Chondrocyte (in vitro differentiated cells): ENCODE data around the gene SH2D6. TPM values are rescaled to one million over a fixed set of nuclear protein-coding genes. Genes with fewer than 3 reads are reported as not detected.
A peak's percentile ranks its signal among the peaks of the same experiment; 100 is the strongest.

ENCODE experiments used
- DNase-seq: peaks from one replicate; pipeline ENCODE4 v3.0.0; 2021; ENCODE audit warnings: mixed read lengths, low spot score
- H3K27ac Mint-ChIP-seq: one replicate; pipeline ENCODE4 v1.8.0; 2021; ENCODE audit warnings: mild to moderate bottlenecking, moderate library complexity, mixed read lengths; ENCODE audit not compliant: unreplicated experiment
- H3K27me3 Mint-ChIP-seq: 2 replicates; pipeline ENCODE4 v1.8.0; 2021; ENCODE audit warnings: low read depth, mixed read lengths
- H3K36me3 Mint-ChIP-seq: 2 replicates; pipeline ENCODE4 v1.8.0; 2021; ENCODE audit warnings: low read depth, mixed read lengths
- H3K4me1 Mint-ChIP-seq: 2 replicates; pipeline ENCODE4 v1.8.0; 2021; ENCODE audit warnings: low read depth, mild to moderate bottlenecking, mixed read lengths
- H3K4me3 Mint-ChIP-seq: one replicate; pipeline ENCODE4 v1.8.0; 2021; ENCODE audit warnings: mild to moderate bottlenecking, moderate library complexity, mixed read lengths; ENCODE audit not compliant: unreplicated experiment
- H3K9me3 Mint-ChIP-seq: 2 replicates; pipeline ENCODE4 v1.8.0; 2021; ENCODE audit warnings: low read depth, mixed read lengths
- total RNA-seq: library from RNA; stranded (reverse); gene quantifications from 3 replicates; pipeline ENCODE4 v1.2.1, GENCODE V29; 2021
- TF ChIP-seq, protein P1 (sequence below): fragments of 200-600 bp; sonication (generic); IDR thresholded peaks from 2 replicates; pipeline ENCODE4 v1.5.0; 2021; ENCODE audit warnings: antibody characterized with exemption, mild to moderate bottlenecking, moderate library complexity

SH2D6 gene
- total RNA-seq, 1 donor from 2014 or later, result 0.47 TPM

DNA sequence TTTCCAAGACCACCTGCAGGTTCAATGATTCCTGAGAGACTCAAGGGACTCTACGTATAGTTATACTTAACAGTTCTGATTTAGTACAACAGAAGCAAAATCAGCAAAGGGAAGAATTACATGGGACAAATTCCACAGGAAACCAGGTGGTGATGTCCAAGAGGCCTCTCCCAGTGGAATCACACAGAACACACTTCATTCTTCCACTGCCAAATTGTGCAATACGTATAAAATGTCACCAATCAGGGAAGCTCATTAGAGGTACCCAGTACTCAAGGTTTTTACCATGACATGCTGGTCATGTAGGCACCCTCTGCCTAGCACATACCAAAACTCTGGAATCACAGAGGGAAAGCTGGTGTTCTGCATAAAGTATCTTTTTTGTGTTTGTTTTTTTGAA, 30.8 kb upstream of the SH2D6 start:
- H3K27me3 Mint-ChIP-seq, result no peaks in the 10 kb centered on the region
- peaks cover 18% of the 10 kb centered on the region for H3K36me3 Mint-ChIP-seq
- H3K4me3 Mint-ChIP-seq, result no peak overlapping the region
- TF ChIP-seq, protein P1, sequence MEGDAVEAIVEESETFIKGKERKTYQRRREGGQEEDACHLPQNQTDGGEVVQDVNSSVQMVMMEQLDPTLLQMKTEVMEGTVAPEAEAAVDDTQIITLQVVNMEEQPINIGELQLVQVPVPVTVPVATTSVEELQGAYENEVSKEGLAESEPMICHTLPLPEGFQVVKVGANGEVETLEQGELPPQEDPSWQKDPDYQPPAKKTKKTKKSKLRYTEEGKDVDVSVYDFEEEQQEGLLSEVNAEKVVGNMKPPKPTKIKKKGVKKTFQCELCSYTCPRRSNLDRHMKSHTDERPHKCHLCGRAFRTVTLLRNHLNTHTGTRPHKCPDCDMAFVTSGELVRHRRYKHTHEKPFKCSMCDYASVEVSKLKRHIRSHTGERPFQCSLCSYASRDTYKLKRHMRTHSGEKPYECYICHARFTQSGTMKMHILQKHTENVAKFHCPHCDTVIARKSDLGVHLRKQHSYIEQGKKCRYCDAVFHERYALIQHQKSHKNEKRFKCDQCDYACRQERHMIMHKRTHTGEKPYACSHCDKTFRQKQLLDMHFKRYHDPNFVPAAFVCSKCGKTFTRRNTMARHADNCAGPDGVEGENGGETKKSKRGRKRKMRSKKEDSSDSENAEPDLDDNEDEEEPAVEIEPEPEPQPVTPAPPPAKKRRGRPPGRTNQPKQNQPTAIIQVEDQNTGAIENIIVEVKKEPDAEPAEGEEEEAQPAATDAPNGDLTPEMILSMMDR, result no peak
- no peaks in the 10 kb centered on the region for H3K4me1 Mint-ChIP-seq
- no peak overlapping the region for H3K27ac Mint-ChIP-seq
- H3K9me3 Mint-ChIP-seq, result no peaks in the 10 kb centered on the region
- no peak for DNase-seq

- H3K4me3 Mint-ChIP-seq, result no peak overlapping the region
- H3K4me1 Mint-ChIP-seq, result no peaks in the 10 kb centered on the region
- H3K27me3 Mint-ChIP-seq, result no peaks in the 10 kb centered on the region
- peaks cover 15% of the 10 kb centered on the region for H3K36me3 Mint-ChIP-seq
- no peak overlapping the region for H3K27ac Mint-ChIP-seq
- peak; percentile 36 for DNase-seq
- H3K9me3 Mint-ChIP-seq, result no peaks in the 10 kb centered on the region
- TF ChIP-seq, protein P1, result no peak
Observed at GRCh38 chr2:85388878-85389538, 29.5 kb upstream of the SH2D6 start.

GRCh38 chr2:85390941-85391669, 27.4 kb upstream of the SH2D6 start:
- DNase-seq, result peak; percentile 71
- TF ChIP-seq, protein P1, result peak; percentile 76
- H3K4me3 Mint-ChIP-seq, result no peak overlapping the region
- no peak overlapping the region for H3K27ac Mint-ChIP-seq
- H3K4me1 Mint-ChIP-seq, result no peaks in the 10 kb centered on the region
- no peaks in the 10 kb centered on the region for H3K27me3 Mint-ChIP-seq
- peaks cover 9% of the 10 kb centered on the region for H3K36me3 Mint-ChIP-seq
- H3K9me3 Mint-ChIP-seq, result no peaks in the 10 kb centered on the region

- Mint-ChIP-seq H3K4me1 (peaks cover 5% of the 10 kb centered on the region), H3K4me3 (no peak overlapping the region), H3K36me3 (peaks cover 10% of the 10 kb centered on the region), H3K27ac (no peak overlapping the region), H3K9me3 (no peaks in the 10 kb centered on the region), H3K27me3 (no peaks in the 10 kb centered on the region)
- TF ChIP-seq, protein P1, result no peak
- peak; percentile 54 for DNase-seq
Observed at GRCh38 chr2:85393836-85394235, 24.7 kb upstream of the SH2D6 start.

- Mint-ChIP-seq H3K27ac (no peak overlapping the region), H3K27me3 (no peaks in the 10 kb centered on the region), H3K4me3 (no peak overlapping the region), H3K4me1 (peaks cover 5% of the 10 kb centered on the region), H3K36me3 (peaks cover 10% of the 10 kb centered on the region), H3K9me3 (no peaks in the 10 kb centered on the region)
- TF ChIP-seq, protein P1, result no peak
- DNase-seq, result peak; percentile 38
Observed at GRCh38 chr2:85394261-85394681, 24.2 kb upstream of the SH2D6 start.
